Right lung (tissue), 5 donors: ENCODE results near the gene TMEM87B. TPM values are rescaled to one million over a fixed set of nuclear protein-coding genes. Genes with fewer than 3 reads are reported as not detected.
"Not testable (repeated sequence)": the region's sequence is repeated elsewhere in the genome, so short reads cannot be mapped to it uniquely, and the experiment has no call there.

Source experiments
- DNase-seq, 2 donors: peaks; one replicate each; pipeline ENCODE4 v3.0.0-alpha.2; 2013
- polyA plus RNA-seq, 5 donors: library from polyadenylated mRNA; unstranded; fragments of 120-200 nt; gene quantifications; one replicate each; pipeline versions ENCODE4 v1.2.1 to v1.2.3, GENCODE V29; 2013; ENCODE audit warnings: inconsistent platforms in 1 of 5, low replicate concordance in 1 of 5; ENCODE audit not compliant: insufficient read length in 5 of 5, insufficient read depth in 1 of 5

TMEM87B gene
- polyA plus RNA-seq, 5 donors: 16.7 to 29.6 (median 25.8) TPM

- peak; percentile 14 to 32 for DNase-seq
Observed at GRCh38 chr2:112121682-112122254, 66.7 kb downstream of the TMEM87B start.

- DNase-seq: no peak
Observed at GRCh38 chr2:112129060-112129459, 74.0 kb downstream of the TMEM87B start.

GRCh38 chr2:112133344-112133743 lies 78.3 kb downstream of the TMEM87B start:
- DNase-seq: no peak

GRCh38 chr2:112134120-112134519 lies 79.1 kb downstream of the TMEM87B start:
- DNase-seq: no peak

- no peak for DNase-seq
Observed at GRCh38 chr2:112136096-112136495, 81.0 kb downstream of the TMEM87B start.

- DNase-seq: peak; percentile 11 to 18
Observed at GRCh38 chr2:112137516-112138158, 82.6 kb downstream of the TMEM87B start.

GRCh38 chr2:112138159-112139032 lies 83.3 kb downstream of the TMEM87B start, which contains the start of gene FBLN7:
FBLN7 (plus strand) TSS chr2:112138385; CDS start chr2:112138656, 271 bp downstream.
- DNase-seq: peak; percentile 12 to 25

- not testable (repeated sequence) for DNase-seq
Observed at GRCh38 chr2:112139033-112139614, 84.1 kb downstream of the TMEM87B start.

- DNase-seq: not testable (repeated sequence)
Observed at GRCh38 chr2:112139661-112140204, 84.7 kb downstream of the TMEM87B start.

- DNase-seq: peak in 1 of 2 donors; percentile 4
Observed at GRCh38 chr2:112140205-112140802, 85.2 kb downstream of the TMEM87B start.

GRCh38 chr2:112140899-112141625 lies 86.0 kb downstream of the TMEM87B start:
- DNase-seq: no peak

GRCh38 chr2:112141626-112142007 lies 86.5 kb downstream of the TMEM87B start:
- DNase-seq: no peak

GRCh38 chr2:112142525-112143078 lies 87.5 kb downstream of the TMEM87B start:
- DNase-seq: no peak

GRCh38 chr2:112143150-112143549 lies 88.1 kb downstream of the TMEM87B start:
- no peak for DNase-seq

- no peak for DNase-seq
Observed at GRCh38 chr2:112144966-112145365, 89.9 kb downstream of the TMEM87B start.

- DNase-seq: no peak
Observed at GRCh38 chr2:112147382-112148168, 92.5 kb downstream of the TMEM87B start.

- no peak for DNase-seq
Observed at GRCh38 chr2:112148477-112148876, 93.4 kb downstream of the TMEM87B start.

GRCh38 chr2:112149194-112149593 lies 94.1 kb downstream of the TMEM87B start:
- no peak for DNase-seq

- no peak for DNase-seq
Observed at GRCh38 chr2:112149866-112150435, 94.9 kb downstream of the TMEM87B start.
